ENCODE data around the gene SUMO3. TPM values are rescaled to one million over a fixed set of nuclear protein-coding genes. Genes with fewer than 3 reads are reported as not detected.

Gene SUMO3
- total and polyA plus RNA-seq, 2 of the 13 experiments (the other 11 are each of a cell fraction or from before 2014, with no cell fraction given) = 51.4 to 92.4 TPM

GRCh38 chr21:44766014-44766817 is 51.6 kb downstream of the SUMO3 start:
- intact Hi-C loops (cut with micrococcal nuclease; ENCODE audit: unreplicated experiment) (no loop called here), in situ Hi-C loops (cut with HindIII; ENCODE audit: extremely low pct_ligation_motif_present, low pct_unique_long_range_greater_than_20kb) (no loop called here)
- peaks cover 1 to 9% of the 10 kb centered on the region in 2 experiments; a peak in 1 of 5 replicates for H3K27me3 ChIP-seq (ENCODE audit: control insufficient read depth in 1 of 2, insufficient read depth in 2 of 2, low read length in 2 of 2)
- no peaks in the 10 kb centered on the region for H4K20me1 ChIP-seq (ENCODE audit: insufficient read depth, low read length)
- no peak overlapping the region for H3K4me3 ChIP-seq (replicated peaks in 1 of 3; ENCODE audit: insufficient read depth in 1 of 3, low read depth in 2 of 3, low read length in 3 of 3)
- POLR2A ChIA-PET = no interaction called here
- H3K27ac ChIP-seq (ENCODE audit: extremely low read length, insufficient read depth, low read length) = no peak overlapping the region
- no peak overlapping the region for H3K4me2 ChIP-seq (ENCODE audit: low read depth, low read length)
- 88% methylated on average over 22 of the region's 24 CpGs for WGBS (ENCODE audit: low lambda C conversion rate)
- TF ChIP-seq KLF13 (CRISPR knock-in tag; IDR thresholded peaks at IDR 0.05) = no peak
- peak; percentile 56 for TF ChIP-seq AGO2 (optimal IDR thresholded peaks at IDR 0.05; ENCODE audit: low read depth, low read length)
- 0 out of 2 replicates have a peak, but pooled peaks have one; percentile 17 for TF ChIP-seq HNRNPL (IDR thresholded peaks at IDR 0.05; ENCODE audit: low read depth, low read length)
- TF ChIP-seq NR0B2 (CRISPR knock-in tag; IDR thresholded peaks at IDR 0.05) = 0 out of 2 replicates have a peak, but pooled peaks have one; percentile 25
- no peak for TF ChIP-seq ZNF136 (CRISPR knock-in tag; IDR thresholded peaks at IDR 0.05; ENCODE audit: low read depth)
- TF ChIP-seq ZNF510 (CRISPR knock-in tag; IDR thresholded peaks at IDR 0.05; ENCODE audit: low read depth) = no peak
- H3K79me2 ChIP-seq (ENCODE audit: insufficient read depth, low read length) = no peaks in the 10 kb centered on the region
- no peak overlapping the region for H3K9ac ChIP-seq (ENCODE audit: insufficient read depth, low read depth, low read length)
- peaks cover 46% of the 10 kb centered on the region for H3K4me1 ChIP-seq (ENCODE audit: insufficient read depth, low read length)
- FAIRE-seq = no peak
- H3K9me3 ChIP-seq (ENCODE audit: low read length) = no peaks in the 10 kb centered on the region
- no TSS peak for BruUV-seq (replicated peaks)
- peaks cover 0 to 13% of the 10 kb centered on the region in 2 experiments; a peak in 3 of 5 replicates for H3K36me3 ChIP-seq (replicated peaks in 1 of 2; ENCODE audit: control insufficient read depth in 1 of 2, insufficient read depth in 2 of 2, low read length in 2 of 2)
- no peak for ATAC-seq
- CTCF ChIA-PET (ENCODE audit: low intra/inter-chr PET ratio, low total read pairs) = no interaction called here
- no peak overlapping the region for H2AFZ ChIP-seq (ENCODE audit: low read length)
- DNase-seq (ENCODE audit: low spot score) = no peak
